NCI-H187 (cell line): ENCODE data around the gene SCAANT1.

Source experiments
- DNase-seq, 2 experiments: peaks; one replicate each; lab custom pipeline; 2025; lab: John Stamatoyannopoulos, UW

SCAANT1 gene

DNA sequence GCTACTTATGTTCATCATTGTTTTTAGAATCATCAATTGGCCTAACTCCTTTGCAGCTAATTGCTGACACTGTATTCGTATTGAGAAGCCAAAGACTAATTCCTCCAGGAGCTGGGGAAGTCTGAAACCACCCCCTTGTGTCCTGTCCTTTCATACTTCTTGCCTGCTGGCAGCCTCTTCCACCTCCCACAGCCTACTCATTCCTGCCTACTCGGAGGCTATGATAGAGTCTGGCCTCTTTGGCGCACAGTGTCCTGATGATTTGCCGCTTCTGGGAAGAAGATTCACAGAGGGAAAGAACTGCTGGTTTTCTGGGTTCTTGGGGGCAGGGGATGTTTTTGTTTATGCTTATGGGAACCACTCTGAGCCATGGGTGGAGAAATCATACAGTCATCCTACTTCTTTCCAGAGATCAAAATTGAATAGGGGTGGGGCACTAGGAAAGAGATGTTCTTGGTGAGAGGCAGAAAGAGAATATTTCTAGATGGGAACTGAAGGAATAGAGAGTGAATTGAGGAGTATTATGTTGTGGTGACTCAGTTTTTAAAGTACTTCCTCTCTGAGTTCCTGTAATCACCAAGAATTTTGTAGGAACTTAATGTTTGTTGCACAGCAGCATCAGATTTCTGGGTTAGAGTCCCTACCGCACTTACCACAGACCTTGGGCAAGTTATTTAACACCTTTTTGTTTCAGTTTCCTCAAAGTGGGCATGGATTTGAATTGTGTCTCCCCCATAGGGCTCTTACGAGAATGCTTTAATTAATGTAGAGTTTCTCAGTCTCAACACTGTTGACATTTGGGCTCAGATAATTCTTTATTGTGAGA lies 22.1 kb upstream of the SCAANT1 start:
- no peak for DNase-seq

DNA sequence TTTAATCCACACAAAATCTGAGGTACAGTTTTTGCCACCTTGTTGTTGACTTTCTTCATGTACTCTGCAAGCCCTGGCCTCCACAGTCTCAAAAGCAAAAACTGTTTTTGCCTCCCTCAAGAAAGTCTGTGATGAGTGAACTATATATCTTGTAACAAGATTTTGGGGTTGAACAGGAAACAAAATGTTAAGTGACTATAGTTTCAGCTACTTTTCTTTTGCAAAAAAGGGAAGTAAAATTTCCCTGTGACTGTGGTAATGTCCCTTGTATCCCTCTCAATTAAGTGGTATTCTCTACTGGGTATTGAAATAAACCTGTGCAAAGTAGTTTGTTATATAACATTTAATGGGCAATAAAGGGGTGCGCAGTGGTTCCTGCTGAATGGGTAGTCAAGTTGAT lies 21.3 kb upstream of the SCAANT1 start:
- DNase-seq: no peak

DNA sequence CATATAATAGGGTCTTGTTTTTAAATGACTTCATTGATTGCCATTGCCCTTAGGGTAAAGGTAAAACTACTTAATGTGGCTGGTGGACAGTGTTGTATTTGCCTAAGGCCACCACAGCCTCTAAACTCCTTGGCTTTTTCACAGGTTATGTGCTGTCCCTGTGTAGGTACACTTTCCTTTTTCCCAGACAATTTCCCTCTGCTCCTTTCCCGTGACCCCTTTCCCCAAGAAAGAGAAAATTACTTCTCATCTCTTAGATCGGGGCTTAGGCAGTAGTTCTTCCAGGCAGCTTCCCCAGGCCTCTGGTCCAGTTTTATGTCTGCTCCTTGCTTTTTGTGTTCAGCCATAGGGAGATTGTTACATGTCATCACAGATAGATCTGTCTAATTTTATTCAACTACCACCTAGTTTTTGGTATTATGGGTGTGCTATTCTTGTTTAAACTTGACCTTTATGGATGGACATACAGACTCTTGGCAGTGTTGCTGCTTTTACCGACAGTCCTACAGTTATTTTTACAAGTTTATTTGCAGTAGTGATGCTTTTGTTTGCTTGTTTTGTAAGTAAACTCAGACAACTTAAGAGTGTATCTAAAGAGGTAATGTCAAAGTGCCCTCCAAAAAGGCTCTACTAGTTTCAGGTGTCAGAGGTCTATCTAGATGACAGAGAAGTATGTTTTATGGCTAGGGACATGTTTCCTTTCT lies 20.5 kb upstream of the SCAANT1 start:
- no peak for DNase-seq

DNA sequence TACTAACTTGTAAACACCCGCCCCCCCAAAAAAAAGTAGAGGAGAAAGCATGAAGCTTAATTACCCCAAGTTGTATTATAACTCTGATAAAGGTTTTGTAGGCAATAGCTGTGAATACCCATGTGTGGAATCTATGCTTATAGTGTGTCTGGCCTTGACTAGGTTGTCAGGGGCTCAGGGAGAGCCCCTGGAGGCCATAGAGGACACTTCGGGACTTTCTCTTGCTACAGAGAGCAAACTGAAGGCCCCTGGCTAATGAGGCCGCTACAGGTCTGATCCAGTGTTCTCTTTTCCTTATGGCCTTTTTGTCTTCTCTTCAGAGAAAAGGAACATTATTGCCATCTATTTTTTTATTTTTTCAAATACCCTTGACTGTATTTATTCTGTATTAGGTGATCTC lies 19.1 kb upstream of the SCAANT1 start:
- DNase-seq: no peak

DNA sequence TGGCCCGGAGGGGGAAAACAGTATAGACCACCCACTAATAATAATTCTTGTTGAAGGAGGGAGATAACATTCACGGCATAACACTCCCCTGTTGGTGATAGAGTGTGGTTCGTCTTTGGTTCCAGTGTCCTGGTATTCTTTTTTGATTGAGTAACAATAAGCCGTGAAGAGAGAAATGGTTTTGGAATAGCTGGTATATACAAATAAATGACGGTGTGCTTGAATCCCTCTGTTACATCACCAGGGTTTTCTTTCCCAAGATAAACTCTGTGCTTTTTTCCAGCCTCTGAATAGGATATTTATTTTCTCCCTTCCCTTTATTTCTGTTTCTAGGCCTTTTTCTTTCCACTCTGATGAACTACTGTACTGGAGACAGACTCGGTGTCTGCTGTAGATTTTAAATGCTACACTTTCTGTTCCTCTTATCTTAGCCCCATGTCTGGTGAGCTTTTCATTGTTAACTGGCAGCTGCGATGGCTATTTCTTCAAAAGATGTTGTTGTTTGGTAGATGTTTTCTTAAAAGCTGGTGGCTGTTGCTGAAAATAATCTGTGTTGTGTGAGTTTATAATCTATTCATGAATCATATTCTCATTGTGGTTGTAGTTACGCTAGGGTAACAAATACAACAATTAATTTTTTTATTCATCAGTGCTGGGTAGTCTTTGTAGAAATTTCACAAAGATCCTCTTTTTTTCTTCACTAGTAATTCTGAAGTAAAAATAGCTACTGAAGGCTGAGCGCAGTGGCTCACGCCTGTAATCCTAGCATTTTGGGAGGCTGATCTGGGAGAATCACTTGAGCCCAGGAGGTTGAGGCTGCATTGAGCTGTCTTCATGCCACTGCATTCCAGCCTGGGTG lies 15.5 kb upstream of the SCAANT1 start:
- no peak for DNase-seq

DNA sequence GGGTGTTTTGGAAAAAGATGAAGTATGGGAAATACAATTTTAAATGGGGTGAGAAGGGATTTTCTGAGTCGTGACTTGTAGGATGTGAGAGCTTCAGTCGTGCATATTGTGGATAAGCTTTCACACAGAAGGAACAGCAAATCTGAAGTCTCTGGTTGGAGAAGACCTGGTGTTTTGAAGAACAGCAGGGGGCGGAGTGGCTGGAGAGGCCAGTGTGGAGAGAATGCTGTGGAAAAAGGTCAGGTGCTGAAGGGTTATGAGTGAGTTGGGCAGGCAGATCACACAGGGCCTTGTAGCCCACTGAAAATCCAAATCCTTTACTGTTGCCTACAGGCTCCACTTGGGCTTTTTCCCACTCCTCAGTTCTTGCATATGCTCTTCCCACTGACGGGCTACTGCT lies 14.1 kb upstream of the SCAANT1 start:
- no peak for DNase-seq

DNA sequence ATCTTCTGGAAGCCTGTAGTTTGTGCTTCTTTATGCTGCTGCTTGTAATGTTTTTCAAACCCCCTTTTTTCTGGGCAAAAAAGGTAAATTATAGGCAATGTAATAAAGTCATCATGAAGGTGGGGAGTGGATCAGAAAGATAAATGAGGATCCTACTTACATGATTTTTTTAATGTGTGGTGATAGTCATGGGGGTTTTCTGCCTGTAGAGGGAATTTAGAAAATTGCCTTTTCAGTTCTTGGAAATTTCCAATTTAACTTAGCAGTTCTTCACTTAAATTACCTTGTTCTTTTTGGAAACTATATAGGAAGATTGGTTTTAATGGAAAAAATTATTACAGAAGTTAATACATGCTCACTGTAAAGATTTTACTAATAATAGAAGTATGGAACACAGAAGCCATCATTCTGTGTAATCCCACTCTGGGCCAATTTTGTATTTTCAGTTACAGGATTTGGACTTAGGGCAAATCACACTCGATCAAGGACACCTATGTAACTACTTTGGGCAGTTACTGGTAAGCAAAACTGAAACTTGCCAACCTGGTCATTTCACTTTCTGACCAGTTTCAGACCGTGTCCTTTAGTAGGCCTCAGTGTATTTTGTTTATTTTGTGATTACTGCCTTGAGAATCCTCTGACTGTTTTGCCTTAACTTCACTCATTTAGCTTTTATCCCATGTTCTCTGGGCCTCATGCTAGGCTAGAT lies 10.5 kb upstream of the SCAANT1 start:
- no peak for DNase-seq

DNA sequence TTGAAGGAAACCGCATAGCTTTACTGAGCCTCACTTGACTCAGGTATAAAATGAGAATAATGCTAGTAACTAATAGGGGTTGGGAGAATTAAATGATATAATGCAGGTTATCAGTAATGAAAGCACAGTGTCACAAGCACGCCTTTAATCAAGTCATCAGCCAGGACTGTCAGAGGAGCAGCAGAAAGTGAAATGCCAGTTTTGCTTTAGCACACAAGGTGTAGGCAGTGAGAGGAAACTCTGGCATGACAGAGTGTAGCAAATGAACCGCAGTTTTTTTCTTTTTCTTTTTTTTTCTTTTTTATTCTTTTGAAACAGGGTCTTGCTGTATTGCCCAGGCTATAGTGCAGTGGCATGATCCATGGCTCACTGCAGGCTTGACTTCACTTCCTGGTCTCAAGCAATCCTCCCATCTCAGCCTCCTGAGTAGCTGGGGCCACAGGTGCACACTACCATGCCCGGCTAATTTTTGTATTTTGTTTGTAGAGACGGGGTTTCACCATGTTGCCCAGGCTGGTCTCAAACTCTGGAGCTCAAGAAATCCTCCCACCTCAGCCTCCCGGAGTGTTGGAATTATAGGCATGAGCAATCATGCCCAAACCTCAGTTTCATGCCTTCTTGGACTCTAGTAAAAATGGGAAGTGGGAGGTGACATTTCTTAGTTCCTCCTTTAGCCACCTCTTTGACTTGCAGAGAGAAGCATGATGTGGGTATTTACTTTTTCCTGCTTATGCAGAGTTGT lies 9.7 kb upstream of the SCAANT1 start:
- DNase-seq: no peak

DNA sequence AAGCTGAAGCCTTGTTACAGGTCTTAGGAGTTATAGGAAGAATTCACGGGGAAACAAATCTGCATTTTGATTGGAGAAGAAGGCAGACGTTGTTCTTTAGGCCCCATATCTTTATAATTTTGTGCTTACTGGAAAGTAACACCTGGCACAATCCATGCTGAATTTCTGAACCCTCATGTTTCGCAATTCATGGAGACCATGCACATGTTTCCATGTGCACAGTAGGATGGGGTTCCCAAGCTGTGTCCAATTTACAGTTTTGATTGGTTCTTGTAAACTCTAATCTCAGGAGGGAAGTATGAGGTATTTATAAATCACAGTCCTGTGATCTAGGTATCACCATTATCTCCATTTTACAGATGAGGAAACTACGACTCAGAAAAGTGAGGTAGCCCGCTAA lies 7.8 kb upstream of the SCAANT1 start:
- DNase-seq: no peak

DNA sequence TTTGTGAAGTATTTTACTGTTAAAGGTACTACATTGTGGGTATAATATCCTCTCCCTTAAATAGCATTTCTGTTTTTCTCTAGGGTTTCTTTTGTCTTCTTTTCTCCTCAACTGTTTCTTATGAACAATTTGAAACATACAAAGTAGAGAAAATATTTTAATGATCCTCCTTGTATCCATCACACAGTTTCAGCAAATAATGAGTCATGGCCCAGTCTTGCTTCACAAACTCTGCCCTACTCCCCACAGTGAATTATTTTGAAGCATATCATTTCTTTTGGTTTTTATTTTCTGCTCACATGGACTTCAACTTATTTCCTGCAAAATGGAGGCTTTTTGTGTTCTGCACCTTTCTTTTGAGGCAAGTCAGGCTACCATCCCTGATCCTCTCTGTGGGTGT lies 6.1 kb upstream of the SCAANT1 start:
- no peak for DNase-seq

DNA sequence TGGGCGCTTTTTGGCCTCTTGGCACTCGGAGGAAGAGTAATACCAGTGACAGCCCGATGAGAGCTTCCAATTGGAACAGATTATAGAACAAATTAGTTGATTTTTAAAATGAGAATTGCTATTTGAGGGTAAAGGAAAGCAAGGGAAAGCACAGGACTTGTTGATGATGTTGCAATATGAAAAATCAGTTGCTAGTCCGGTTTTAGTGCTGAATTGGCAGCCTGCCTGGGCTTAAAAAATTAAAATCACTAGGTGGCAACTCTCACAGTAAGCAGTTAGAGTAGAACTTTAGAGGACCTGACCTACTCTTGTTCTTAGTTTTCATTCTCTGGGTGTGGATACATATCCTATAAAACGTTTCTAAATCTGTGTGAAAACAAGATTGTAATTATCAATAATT lies 2.1 kb upstream of the SCAANT1 start:
- DNase-seq: no peak

DNA sequence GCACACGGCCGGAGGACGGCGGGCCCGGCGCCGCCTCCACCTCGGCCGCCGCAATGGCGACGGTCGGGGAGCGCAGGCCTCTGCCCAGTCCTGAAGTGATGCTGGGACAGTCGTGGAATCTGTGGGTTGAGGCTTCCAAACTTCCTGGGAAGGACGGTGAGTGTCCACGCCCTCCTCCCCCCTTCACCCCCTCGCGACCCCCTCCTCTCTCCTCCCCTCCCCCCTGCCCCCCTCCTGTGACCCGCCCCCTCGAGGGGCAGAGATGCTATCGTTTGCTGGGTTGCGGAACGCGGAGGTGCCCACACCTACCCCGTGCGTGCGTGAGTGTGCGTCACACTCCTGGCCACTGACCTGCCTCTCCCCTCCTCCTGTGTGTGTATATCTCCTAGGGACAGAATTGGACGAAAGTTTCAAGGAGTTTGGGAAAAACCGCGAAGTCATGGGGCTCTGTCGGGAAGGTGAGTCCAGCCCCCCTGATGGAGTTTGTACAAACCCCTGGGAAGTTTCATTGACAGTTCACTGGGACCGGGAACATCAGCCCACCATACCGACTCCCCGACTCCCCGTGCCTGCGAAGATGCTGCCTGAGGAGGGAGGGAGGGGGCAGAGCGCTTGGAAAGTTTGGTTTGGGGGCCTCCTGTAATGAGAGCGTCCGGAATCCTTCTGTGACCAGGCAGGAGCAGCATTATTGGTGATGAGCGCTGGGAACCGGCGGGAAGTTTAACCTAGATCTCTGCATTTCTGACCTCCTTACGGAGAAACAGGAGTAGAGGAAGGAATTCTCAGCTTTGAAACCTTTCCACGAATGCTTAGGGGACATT lies 795 bp upstream of the SCAANT1 start:
- no peak for DNase-seq

DNA sequence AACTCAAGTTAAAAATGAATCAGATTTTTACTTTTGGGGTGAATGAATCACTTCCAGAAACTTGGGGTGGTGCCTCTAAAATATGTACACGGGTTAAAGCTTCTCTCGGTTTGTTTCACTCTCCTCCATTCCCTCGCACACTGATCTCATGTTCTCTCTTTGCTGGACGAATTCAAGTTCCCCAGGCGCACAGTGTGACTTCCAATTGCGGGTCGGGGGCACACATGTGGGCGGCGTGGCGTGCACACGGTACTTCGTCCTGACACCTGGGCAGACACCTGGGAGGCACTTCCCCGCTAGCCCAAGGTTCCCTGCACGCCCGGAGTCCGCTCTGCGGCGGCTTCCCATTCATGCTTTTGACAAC lies 692 bp downstream of the SCAANT1 start:
- DNase-seq: no peak

DNA sequence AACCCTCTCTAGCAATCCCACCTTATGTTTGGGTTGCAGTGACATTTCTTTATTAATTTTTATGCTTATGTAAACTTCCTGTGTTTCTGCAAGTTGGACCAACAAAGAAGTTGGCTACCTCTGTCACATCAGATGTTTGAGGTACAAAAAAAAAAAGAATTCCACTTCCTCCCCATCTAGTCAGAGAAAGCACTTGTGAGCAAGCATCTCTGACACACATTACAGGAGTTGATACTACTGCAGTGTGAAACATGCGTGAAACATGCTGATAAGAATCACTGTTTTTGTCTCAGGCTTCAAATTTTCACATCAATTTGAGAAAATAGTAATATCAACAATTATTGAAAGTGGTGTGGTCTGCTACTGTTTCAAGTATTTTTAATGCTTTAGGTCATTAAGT lies 1.3 kb downstream of the SCAANT1 start:
- DNase-seq: no peak

DNA sequence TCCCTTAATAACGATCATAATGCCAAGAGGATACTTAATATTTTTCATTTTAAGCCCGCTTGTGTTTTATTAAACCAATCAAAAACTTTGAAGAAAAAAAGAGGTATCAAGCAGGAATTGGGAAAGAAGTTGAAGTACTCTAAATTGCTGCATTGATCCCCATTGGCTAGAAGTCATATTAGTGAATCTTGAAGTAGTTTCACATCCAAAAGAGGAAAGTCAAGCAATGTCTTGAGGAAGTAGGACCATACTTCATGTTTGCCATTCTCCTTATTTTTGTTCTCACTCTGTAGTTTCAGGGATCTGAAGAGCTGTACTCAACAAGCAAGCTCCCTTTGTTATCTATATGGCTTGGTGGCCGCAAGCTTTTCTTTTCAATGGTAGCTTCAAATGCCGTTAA lies 2.2 kb downstream of the SCAANT1 start:
- no peak for DNase-seq

DNA sequence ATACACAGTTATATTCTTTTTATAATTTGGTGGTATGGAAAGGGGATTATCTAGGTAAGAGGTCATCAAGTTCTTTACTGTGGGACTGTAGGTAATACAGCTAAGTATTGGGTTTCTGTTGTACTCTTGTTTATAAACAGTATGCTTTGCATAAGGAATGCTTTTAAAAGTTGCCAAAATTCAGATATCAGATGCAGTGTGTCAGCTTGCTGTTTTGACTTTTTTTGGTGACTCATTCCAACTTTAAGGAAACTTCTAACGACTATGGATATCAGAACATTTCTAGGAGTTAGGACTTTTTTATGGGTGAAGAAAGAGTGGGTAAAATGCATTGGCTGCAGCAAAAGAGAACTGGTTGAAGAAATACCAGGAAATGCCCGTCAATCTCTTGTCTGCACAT lies 2.8 kb downstream of the SCAANT1 start:
- DNase-seq: no peak

DNA sequence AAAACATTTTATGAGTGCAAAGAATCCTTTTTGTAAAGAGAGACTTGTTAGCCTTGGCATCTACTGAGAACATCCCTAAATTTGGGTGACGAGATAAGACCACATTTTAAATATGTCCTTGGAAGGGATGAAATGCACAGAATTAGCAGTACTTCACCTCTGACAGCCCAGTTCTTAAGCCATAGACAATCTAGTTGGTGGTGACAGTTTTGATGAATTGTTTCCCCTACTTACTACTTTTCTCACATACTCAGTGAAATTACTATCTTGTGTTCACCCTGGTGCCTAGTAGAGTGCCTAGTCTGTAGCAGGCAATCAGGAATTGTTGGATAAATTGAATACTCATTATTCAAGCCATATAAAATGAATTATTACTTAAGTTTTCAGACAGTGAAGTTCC lies 3.4 kb downstream of the SCAANT1 start:
- no peak for DNase-seq

DNA sequence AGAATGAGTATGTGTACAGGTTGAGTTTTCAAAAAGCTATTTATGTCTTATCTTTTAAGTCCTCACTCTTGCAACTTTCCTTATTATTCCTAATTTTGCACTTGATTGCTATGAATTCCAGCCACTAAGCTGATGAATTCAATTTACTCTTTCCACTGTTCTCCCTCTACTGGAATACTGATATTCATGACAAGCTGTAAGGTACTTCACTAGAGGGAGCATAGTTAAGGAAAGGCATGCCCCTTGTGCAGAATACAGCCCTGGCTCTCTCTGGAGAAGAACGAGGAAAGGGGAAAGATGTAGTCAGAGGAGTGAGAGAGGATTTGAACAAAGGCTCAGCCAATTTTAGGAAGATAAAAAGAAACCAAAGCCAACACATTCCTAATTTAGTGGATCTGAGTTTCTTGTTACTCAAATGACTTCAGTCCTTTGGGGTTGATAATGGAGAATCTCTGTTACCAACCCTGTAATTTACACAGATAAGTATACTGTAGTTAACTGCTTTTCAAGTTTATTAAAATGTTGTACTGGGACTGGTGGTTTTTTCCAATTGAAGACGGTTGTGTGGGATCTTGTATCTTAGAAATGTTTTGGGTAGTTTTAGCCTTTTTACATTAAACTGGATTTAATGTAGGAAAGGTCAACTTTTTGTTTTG lies 4.0 kb downstream of the SCAANT1 start:
- DNase-seq: no peak

DNA sequence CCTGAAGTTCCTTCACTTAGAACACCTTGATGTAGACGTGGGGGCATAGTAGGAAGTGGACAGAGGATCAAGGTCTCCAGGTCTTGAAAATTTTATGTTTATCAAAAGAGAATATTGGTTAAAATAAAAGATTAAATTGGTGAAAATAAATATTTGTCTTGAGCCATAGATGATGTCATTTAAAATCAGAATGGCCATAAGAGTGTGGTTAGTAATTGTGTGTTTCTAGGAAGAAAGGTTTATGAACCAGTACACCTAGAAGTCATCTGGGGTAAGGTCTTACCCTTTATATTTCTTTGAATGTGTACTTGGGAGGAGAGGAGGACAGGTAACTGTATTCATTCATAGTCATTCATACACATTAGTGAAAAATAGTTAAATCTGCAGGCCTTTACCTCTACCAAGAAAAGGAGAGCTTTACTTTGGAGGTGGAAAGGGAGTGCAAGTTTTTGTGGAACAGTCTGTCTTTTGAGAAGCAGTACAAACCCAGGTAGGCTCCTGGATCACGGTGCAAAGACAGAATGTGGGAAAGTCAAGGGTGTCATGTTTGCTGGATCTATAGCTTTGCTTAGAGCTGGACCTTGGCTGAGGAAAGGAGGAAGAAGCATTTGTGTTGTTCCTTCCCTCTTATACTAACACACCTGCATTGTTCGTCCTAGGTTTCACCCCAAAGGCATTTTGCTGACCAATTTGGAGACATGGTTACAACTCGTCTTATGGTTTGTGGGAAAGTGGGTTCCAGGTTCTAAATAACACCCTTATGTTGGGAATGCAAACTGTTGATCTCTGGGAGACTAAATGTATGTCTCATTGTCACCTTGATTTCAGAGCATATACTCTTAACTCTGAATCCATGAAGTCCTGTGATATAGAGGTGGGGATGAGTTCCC lies 6.2 kb downstream of the SCAANT1 start:
- DNase-seq: no peak
